GM18508 (cell line): Measurements from ENCODE around the gene RPL36.
"Not testable (repeated sequence)": the region's sequence is repeated elsewhere in the genome, so short reads cannot be mapped to it uniquely, and the experiment has no call there.

Experiments used
- ATAC-seq: cut with Tn5 transposase; IDR thresholded peaks from one replicate; pipeline ENCODE4 v1.9.1; 2021; ENCODE audit warnings: moderate number of reproducible peaks; ENCODE audit not compliant: insufficient read depth, unreplicated experiment

Gene RPL36

DNA sequence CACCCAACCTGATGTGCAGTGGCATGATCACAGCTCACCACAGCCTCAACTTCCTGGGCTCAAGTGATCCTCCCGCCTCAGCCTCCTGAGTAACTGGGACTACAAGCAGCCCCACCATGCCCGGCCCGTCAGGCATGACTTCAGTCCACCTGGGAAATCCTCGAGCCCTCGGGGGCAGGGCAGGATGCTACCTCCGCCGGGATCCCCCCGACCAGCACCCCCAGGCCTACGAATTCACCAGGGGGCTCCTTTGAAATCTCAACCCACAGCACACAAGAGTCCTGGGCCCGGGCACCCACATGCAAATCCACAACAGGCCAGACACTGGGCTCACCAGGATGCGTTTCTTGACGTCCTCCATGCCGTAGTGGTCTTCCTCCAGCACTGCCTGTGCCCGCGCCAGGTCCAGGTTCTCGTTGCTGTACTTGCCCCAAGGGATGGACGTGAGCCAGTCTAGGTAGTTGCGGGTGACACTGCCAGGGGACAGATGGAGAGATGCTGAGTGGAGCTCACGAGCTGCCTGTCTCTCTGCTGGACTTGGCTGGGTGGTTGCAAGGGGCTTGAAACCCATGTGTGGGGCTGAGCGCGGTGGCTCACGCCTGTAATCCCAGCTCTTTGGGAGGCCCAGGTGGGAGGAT is 10.5 kb downstream of the RPL36 start:
- no peak for ATAC-seq

GRCh38 chr19:5702053-5702410 is 11.9 kb downstream of the RPL36 start:
- ATAC-seq = not testable (repeated sequence)

DNA sequence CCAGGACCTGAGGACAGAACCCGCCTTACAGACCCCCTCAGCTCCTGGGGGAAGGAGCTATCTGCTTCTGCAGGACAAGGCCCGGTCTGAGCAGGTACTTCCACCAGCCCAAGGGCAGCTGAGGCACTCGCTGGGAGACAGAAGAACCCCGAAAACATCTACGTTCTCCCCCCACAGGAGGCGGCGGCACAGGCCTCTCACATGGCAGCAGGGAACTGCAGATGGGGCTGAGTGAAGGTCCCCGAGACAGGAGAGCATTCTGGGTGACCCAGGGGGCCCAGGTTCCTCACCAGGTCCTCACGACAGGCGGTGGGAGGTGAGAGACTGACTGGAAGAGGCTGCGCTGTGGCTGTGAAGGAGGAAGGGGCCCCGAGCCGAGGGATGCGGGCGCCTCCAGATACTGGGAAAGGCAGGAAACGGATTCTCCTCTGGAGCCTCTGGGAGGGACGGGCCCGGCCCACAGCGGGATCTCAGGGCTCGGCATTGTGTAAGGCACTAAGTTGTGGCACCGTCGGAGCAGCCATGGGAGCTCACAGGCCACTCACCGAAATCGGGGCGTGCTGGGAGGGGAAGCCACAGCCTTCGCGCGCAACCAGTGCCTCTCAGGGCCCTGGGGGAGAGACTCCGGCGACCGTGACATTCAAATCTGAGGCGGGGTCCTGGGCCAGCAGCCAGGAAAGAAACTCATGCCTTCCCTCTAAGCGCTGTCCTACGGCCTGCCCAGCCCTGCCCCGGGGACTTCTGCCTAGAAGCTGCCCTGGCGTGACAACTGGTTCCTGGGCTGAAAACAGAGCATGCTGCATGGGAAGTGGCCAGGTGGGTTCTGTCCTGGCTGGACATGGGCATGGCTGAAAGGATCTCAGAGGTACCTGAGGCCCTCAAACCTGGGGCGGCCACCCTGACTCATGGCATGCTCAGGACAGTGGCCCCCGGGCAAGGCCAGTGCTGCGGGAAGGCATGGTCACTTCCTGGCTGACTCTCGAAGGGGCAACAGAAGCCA is 14.0 kb downstream of the RPL36 start:
- ATAC-seq = no peak

DNA sequence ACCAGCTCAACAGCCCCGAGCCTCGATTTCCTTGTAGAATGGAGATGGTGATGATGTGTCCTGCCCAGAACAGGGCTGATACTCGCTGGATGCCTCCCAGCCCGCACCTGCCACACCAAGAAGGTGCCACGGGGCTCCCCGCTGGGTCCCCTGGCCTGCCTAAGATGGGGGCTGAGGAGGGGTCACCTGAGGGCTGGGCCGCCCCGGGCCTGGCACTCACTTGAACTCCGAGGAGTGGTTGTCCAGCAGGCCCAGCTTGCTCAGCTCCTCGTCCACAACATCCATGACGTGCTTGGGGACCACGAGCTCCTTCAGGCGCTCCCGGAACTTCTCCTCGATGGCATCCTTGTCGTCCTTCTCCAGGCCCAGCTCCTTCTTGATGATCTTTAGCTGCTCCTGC is 15.5 kb downstream of the RPL36 start:
- no peak for ATAC-seq

- ATAC-seq = no peak
These were observed 16.9 kb downstream of the RPL36 start for GRCh38 chr19:5706876-5707573.

DNA sequence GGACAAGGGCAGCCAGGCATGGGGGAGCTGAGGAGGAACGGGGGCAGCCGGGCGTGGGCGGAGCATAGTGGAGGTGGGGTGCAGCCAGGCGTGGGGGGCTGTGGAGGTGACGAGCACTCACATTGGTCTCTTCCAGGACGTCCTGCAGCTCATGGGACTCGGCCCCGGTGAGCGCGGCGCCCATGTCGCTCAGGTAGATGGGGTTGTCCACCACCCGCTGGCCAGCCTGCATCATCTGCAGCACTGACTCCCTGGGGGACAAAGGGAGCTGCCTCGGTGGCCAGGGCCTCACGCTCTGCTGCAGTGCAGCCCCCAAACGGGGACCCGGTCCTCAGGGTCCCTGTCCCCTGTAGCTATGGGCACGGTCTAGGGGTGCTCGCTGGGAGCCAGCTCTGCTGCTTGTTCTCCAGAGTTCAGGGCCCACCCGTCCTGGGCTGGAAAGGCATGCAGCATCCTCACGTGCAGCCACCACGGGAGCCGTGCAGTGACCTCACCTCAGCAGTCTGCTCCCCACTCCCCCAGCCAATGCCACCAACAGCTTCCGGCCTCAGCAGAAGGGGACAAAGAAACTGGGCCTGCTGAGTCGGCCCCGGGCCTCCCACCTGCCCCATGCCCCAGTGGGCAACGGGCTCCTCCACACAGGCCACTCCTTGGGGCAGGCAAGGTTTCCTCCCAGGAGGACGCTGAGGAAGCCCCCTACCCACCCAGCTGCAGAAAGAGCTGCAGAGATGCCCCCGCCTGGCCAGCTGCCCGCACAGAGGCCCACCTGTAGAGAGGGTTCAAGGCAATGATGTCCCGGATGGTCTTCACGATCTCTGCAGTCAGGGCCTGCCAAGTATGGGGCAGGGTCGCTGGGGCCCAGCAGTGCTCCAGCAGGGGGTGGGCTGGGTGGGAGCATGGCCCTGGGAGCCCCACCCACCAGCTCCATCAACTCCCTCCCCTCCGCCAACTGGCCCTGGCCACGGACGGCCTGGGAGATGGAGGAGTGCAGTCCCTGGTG is 17.8 kb downstream of the RPL36 start:
- ATAC-seq = no peak

DNA sequence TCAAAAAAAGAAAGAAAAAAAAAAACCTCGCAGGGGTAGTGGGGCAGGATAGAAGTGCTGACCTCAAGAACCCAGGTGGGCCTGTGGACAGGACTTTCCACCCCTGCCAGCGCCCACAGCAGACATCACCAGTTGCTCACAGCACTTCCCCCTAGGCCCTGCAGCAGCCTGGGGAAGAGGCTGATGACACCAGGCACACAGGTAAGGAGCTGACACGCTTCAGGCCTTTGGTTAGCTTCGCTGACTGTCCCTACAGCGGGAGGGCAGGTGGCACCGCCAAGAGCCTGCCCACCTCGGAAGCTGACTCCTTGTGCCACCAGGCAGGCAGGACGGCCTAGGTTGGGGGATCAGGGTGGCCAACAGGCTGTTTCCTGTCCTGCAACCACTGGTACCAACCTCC is 20.9 kb downstream of the RPL36 start:
- no peak for ATAC-seq

DNA sequence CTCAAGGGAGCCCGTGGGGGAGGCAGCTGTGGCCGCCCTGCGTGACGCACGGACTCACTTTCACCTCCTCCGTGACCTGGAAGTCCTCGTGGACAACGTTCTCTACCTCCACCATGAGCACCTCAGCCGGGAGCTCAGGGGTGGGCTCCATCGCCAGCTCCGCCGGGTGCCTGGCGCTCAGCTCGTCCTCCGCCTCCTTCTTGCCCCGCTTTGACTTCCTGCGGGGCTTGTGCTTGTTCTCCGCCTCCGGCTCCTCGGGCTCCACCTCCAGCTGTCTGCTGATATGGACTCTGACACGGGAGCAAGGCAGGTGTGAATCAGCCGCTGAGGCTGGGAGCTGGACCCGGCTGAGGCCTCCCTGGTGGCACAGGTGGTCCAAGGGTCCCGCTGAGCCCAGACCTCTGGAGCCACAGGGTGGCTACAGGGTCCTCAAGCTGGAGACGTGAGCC is 21.6 kb downstream of the RPL36 start:
- ATAC-seq = no peak

DNA sequence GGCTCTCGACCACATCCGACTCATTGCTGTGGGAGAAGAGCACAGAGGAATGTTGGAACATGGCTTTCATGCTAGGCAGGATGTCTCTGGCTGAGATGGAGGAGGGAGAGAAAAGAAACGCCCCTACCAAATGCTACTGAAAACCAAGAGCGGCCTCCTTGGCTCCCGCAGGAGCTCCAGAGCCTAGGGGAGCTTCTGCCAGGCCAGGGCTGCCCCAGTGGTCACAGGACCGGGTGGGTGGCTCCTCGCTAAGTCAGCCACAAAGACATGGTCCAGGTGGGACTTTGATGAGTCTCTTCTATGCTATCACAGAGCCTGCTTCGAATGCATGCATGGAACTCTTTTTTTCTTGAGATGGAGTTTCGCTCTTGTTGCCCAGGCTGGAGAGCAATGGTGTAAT is 23.1 kb downstream of the RPL36 start:
- no peak for ATAC-seq

DNA sequence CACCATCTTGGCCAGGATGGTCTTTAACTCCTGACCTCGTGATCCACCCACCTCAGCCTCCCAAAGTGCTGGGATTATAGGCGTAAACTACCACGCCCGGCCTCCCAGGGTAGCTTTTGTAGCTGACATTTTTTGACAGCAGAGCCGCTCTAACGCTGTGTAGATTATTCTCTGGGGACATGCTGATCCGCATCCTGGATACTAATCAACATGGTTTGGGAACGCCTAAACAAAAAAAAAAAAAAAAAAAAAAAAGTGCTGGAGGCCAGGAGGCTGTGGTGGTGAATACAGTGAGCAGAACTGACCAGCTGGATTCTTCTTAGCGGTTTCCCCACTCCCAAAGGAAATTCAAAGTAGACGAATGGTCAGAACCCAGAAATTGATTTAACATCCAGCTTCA is 24.7 kb downstream of the RPL36 start:
- ATAC-seq = no peak

DNA sequence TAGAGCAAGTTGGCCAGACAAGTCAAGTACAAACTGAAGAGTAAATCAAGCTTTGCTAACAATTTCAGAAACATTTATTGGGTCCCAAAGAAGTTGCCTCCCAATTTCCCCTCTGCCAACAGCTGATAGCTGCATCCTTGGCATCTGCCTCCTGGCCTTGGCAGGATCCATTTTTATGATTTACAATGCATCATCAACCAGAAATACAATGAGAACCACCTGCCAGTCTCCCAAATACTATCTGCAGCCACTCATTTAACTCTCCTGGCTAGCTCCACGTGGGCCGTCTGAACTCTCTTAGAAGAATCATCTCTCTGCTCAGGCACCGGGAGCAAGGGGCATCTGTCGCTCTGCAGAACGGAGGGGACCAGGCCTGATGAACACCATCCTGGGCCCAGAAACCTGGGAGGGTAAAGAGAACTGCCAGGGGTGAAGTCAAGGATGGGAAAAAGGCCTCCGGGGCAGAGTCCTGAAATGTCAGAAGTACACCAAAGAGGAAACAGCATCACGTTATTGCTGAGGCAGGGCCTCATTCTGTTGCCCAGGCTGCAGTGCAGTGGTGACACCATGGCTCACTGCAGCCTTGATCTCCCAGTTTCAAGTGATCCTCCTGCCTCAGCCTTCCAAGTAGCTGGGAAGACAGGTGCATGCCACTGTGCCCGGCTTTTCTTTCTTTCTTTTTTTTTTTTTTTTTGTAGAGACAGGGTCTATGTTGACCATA is 27.3 kb downstream of the RPL36 start:
- ATAC-seq = no peak

- ATAC-seq = no peak
These were observed 28.0 kb downstream of the RPL36 start for GRCh38 chr19:5718037-5718578.

DNA sequence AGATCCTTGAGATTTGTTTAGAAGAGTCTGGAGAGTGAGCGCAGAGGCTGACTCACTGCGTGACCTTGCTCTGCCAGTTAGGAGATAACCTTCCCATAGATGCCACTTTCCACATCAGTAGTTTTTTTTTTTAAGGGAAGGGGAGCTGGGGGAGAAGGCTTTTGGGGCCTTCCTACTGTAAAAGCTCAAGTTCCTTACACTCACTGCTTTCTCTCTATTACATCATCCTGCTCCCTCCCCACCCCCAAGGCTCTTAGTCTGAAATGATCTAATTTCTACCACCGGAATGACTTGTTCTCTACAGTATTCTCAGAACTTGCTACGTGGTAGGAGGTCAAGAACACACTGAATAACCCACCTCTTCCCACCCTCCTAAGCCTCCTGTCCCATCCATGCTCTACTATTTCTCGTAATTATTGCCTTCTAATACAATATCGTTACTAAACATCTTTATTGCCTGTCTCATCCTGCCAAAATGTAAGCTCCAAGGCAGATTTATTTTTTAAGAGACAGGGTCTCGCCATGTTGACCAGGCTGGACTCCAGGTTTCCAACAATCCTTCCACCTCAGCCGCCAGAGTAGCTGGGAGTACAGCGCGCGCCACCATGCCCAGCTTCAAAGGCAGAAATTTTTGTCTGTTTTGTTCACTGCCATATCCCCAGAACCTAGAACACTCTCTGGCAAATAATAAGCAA is 28.6 kb downstream of the RPL36 start:
- ATAC-seq = no peak

DNA sequence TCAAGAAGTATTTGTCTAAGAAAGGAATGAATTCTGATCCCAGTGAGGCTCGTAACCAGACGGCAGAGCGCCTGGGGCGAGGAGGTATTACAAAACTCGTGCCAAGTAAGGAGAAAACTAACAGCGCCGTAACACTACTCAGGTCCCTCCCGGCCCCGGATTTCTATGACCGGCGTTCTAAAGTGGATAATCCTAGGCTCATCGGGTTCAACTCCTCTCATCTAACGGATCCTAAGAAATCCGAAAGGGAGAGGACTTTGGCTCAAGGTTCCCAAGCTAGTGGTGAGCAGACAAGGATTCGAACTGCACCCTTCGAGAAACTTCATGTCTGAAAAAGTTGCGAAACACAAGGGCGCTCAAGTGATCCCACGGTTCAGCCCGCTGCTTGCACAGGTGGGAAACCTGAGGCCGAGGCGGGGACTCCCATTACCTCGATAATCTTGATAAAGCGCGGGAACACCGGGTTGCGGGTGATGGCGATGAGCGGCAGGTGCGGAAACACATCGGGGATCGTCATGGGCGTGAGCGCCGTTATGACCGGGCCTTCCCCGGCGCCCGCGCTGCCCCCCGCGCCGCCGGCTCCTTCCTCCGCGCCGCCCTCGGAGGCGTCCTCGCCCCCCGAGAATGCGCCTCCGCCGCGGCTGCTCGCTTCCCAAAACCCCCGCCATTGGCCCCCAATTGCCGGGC is 29.3 kb downstream of the RPL36 start:
- ATAC-seq = no peak

DNA sequence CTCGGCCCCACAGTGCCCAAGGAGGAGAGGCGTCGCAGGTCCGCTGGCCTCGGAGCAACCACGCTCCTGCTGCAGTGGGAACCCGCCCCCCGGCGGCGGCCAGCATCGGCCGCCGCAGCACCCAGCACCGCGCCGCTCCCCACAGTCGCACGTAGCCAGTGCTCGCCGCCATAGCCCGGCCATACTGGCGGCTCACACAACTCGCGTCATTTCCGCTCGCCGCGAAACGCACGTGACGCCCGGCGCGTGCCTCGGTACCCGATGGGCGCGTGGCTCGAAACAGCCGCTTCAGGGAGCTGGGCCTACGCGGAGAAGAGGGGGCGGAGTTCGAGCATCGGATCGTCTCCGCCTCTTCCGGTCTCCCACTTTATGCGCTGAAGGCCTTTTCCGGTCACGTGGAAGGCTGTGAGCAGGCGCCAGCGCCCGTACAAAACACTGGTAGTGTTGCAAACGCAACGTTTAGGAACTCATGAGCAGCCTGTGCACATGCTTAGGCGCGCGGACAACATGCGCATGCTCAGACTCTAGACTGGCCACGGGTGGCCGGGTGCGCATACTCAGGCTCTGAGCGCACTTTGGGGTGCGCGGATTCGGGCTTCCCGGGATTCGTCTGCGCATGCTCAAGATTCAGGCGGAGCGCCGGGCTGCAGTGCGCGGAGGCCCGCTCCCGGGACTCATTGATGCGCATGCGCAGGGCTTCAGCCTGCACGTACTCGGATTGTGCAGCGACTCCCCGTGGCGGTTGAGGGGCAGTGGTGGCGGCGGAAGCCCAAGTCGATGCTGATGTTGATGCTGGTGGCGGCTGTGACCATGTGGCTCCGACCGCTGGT is 30.1 kb downstream of the RPL36 start, which contains the start of the genes CATSPERD and LONP1:
Gene CATSPERD, plus strand, starts transcription at position 677 of the 830 bp plus-strand sequence. Its CDS starts 101 bp downstream, at position 778.
Gene LONP1, minus strand, starts transcription at position 186 of the 830 bp plus-strand sequence. Its CDS starts 14 bp downstream, at position 172.
- peak; percentile 72 for ATAC-seq

- ATAC-seq = no peak
These were observed 37.5 kb downstream of the RPL36 start for GRCh38 chr19:5727453-5728050.
